Epithelial cell of esophagus (primary cell): ENCODE results near the gene ADPRHL1.

Source experiments
- DNase-seq: peaks from one replicate; pipeline ENCODE4 v3.0.0; 2010; ENCODE audit warnings: low read depth
- H3K4me3 ChIP-seq: 2 replicates; pipeline ENCODE4 v1.5.1; 2011; ENCODE audit warnings: mild to moderate bottlenecking, low read length, control low read depth
- CTCF ChIP-seq: IDR thresholded peaks from 2 replicates; pipeline ENCODE4 v1.5.1; 2011; ENCODE audit warnings: low read depth, mild to moderate bottlenecking, low read length, control low read depth, inconsistent platforms; ENCODE audit not compliant: insufficient read depth; ENCODE audit errors: missing control alignments

ADPRHL1 gene

GRCh38 chr13:113417008-113417751 lies 36.1 kb downstream of the ADPRHL1 start:
- TF ChIP-seq CTCF = no peak
- DNase-seq = no peak
- no peak overlapping the region for H3K4me3 ChIP-seq

- no peak for DNase-seq
Measured at GRCh38 chr13:113415825-113416224, 37.5 kb downstream of the ADPRHL1 start.

GRCh38 chr13:113415032-113415431 lies 38.3 kb downstream of the ADPRHL1 start:
- no peak for TF ChIP-seq CTCF
- DNase-seq = no peak
- no peak overlapping the region for H3K4me3 ChIP-seq

More at GRCh38 chr13:113415825-113416224, 37.5 kb downstream of the ADPRHL1 start:
- TF ChIP-seq CTCF = no peak
- H3K4me3 ChIP-seq = no peak overlapping the region

- no peak for DNase-seq
- TF ChIP-seq CTCF = no peak
- no peak overlapping the region for H3K4me3 ChIP-seq
Measured at GRCh38 chr13:113414335-113414734, 39.0 kb downstream of the ADPRHL1 start.

- no peak for TF ChIP-seq CTCF
- no peak overlapping the region for H3K4me3 ChIP-seq
- no peak for DNase-seq
Measured at GRCh38 chr13:113413898-113414282, 39.4 kb downstream of the ADPRHL1 start.

- no peak for DNase-seq
- no peak for TF ChIP-seq CTCF
- H3K4me3 ChIP-seq = no peak overlapping the region
Measured at GRCh38 chr13:113413178-113413897, 40.0 kb downstream of the ADPRHL1 start.
